Nephron progenitor cell (in vitro differentiated cells): ENCODE results near the gene DCLK2.

Experiments
- DNase-seq: peaks from one replicate; pipeline ENCODE4 v3.0.0; 2021
- H3K27ac Mint-ChIP-seq: 2 replicates; pipeline ENCODE4 v1.8.0; 2021; ENCODE audit warnings: mild to moderate bottlenecking, moderate library complexity, mixed read lengths
- H3K27me3 Mint-ChIP-seq: 2 replicates; pipeline ENCODE4 v1.8.0; 2021; ENCODE audit warnings: mild to moderate bottlenecking, low read depth, mixed read lengths; ENCODE audit not compliant: poor library complexity
- H3K36me3 Mint-ChIP-seq: 2 replicates; pipeline ENCODE4 v1.8.0; 2021; ENCODE audit warnings: low read depth, mixed read lengths
- H3K4me1 Mint-ChIP-seq: 2 replicates; pipeline ENCODE4 v1.8.0; 2021; ENCODE audit warnings: mixed read lengths
- H3K4me3 Mint-ChIP-seq: 2 replicates; pipeline ENCODE4 v1.8.0; 2021; ENCODE audit warnings: mild to moderate bottlenecking, moderate library complexity, mixed read lengths
- H3K9me3 Mint-ChIP-seq: 2 replicates; pipeline ENCODE4 v1.8.0; 2021; ENCODE audit warnings: mild to moderate bottlenecking, moderate library complexity, mixed read lengths
- TF ChIP-seq, protein P1 (sequence below): fragments of 200-600 bp; sonication (generic); IDR thresholded peaks from 2 replicates; pipeline ENCODE4 v1.5.0; 2021; ENCODE audit warnings: antibody characterized with exemption

The DCLK2 gene

GRCh38 chr4:150236626-150237025 lies 158.4 kb downstream of the DCLK2 start:
- Mint-ChIP-seq H3K4me3 (no peak overlapping the region), H3K27ac (no peak overlapping the region), H3K27me3 (peaks cover 9% of the 10 kb centered on the region), H3K36me3 (peaks cover 26% of the 10 kb centered on the region), H3K4me1 (peaks cover 42% of the 10 kb centered on the region), H3K9me3 (peaks cover 3% of the 10 kb centered on the region)
- TF ChIP-seq, protein P1, sequence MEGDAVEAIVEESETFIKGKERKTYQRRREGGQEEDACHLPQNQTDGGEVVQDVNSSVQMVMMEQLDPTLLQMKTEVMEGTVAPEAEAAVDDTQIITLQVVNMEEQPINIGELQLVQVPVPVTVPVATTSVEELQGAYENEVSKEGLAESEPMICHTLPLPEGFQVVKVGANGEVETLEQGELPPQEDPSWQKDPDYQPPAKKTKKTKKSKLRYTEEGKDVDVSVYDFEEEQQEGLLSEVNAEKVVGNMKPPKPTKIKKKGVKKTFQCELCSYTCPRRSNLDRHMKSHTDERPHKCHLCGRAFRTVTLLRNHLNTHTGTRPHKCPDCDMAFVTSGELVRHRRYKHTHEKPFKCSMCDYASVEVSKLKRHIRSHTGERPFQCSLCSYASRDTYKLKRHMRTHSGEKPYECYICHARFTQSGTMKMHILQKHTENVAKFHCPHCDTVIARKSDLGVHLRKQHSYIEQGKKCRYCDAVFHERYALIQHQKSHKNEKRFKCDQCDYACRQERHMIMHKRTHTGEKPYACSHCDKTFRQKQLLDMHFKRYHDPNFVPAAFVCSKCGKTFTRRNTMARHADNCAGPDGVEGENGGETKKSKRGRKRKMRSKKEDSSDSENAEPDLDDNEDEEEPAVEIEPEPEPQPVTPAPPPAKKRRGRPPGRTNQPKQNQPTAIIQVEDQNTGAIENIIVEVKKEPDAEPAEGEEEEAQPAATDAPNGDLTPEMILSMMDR = no peak
- no peak for DNase-seq

DNA sequence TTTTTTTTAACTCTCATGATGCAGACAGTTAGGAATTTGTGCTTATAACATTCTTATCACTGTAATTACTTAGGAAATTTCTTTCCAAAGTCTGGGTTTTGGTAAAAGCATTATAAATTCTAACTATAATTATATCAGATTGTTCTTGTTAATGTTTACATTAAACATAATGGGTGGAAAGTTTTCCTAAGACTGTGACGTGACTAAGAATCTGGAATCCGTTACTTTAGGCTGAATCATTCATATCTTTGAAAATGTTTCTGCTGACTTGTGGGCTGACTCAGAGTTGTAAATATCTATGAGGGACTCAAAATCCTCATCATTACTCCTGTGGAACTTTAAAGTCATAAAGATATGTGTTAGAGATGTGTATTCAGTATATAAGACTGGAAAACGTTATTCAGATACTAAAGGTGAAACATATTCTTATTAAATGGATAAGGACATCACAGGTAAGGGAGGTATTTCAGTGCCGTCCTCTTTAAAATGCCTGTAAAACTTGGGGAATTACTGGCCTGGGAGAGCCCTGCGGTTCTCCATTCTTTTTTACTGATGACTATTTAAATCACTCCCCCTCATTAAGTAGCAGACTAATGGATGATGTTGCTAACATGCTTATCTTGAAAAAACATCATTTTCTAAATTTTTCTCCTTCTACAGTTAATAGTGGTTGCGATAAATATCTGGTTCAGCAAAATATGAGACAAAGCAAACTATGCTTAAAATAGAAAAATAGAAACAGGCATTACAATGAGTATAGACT lies 159.0 kb downstream of the DCLK2 start:
- TF ChIP-seq, protein P1 = no peak
- Mint-ChIP-seq H3K27me3 (peaks cover 9% of the 10 kb centered on the region), H3K4me1 (peaks cover 36% of the 10 kb centered on the region), H3K27ac (no peak overlapping the region), H3K9me3 (peaks cover 3% of the 10 kb centered on the region), H3K36me3 (peaks cover 25% of the 10 kb centered on the region), H3K4me3 (no peak overlapping the region)
- no peak for DNase-seq

DNA sequence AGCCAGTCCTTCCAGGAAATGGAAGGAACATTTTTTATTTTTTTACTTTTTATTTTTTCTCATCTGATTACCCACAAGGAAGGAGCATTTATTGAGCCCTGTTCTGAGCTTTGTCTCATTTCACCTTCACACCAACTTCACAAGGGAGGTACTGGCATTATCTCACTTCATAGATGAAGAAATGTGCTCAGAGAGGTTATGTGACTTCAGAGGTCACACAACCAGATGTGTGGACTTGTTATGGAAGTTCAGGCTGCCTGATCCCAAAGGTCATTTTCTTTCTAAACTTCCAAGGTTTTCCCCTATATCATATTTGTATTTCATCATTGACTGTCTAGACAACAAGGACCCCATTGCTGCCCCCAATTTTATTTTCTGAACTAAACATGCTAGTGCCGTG lies 160.3 kb downstream of the DCLK2 start:
- H3K27ac Mint-ChIP-seq = no peak overlapping the region
- H3K9me3 Mint-ChIP-seq = no peaks in the 10 kb centered on the region
- peaks cover 13% of the 10 kb centered on the region for H3K36me3 Mint-ChIP-seq
- peaks cover 39% of the 10 kb centered on the region for H3K4me1 Mint-ChIP-seq
- no peak overlapping the region for H3K4me3 Mint-ChIP-seq
- DNase-seq = no peak
- peaks cover 9% of the 10 kb centered on the region for H3K27me3 Mint-ChIP-seq
- TF ChIP-seq, protein P1 = no peak

DNA sequence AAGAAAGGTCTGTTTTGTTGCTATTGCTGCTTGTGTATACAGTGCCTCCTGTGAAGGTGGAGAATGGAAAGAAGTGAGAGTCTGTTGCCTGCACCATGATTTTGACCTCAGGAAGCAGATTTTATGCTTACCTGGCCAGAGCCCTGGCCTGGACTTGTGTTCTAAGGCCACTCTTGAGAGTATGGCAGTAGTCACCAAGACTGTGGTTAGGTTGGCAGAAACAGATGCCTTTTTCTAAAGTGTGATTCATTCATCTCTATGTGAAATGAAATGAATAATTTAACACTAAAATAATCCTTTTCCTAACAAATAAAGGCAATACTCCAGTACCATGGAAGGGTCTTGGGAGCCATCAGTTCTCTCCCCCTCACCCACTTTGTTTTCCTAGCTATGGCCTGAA lies 161.8 kb downstream of the DCLK2 start:
- peaks cover 7% of the 10 kb centered on the region for H3K36me3 Mint-ChIP-seq
- H3K27ac Mint-ChIP-seq = no peak overlapping the region
- no peak for DNase-seq
- H3K9me3 Mint-ChIP-seq = no peaks in the 10 kb centered on the region
- TF ChIP-seq, protein P1 = no peak
- no peak overlapping the region for H3K4me3 Mint-ChIP-seq
- H3K4me1 Mint-ChIP-seq = peaks cover 40% of the 10 kb centered on the region
- peaks cover under 1% of the 10 kb centered on the region for H3K27me3 Mint-ChIP-seq

DNA sequence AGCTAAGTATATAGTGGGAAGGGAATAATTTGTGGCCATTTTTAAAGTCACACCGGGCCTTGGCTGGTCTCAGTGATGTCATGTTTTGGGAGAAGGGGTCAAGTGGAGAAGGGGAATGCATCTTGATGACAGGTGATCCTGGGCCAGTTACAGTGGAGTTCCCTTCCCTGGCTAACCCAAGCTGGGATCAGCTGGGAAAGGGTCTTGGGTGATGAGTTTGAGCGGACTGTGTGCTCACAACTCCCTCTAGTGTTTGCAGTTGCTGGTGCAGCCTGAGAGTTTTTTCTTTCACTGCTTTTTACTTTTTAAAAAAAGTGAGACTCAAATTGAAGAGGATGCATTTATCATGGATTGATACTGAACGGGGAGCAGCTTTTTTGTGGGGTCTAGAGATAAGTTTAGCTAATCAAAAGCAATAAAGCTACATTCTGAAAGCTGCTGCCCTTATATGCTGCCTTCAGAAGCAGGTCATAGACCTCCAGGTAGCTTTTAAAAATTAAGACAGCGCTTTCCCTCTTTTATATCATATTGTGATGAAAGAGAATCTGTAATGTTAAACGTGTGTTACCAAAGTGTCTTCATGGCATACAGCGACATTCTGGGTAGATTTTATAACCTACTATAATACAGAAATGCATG lies 164.7 kb downstream of the DCLK2 start:
- Mint-ChIP-seq H3K27me3 (no peaks in the 10 kb centered on the region), H3K4me1 (peaks cover 29% of the 10 kb centered on the region), H3K27ac (no peak overlapping the region), H3K36me3 (peaks cover 7% of the 10 kb centered on the region), H3K9me3 (no peaks in the 10 kb centered on the region), H3K4me3 (no peak overlapping the region)
- peak; percentile 51 for DNase-seq
- TF ChIP-seq, protein P1 = peak; percentile 86
